Measurements from ENCODE around the gene RNPS1.

DNA sequence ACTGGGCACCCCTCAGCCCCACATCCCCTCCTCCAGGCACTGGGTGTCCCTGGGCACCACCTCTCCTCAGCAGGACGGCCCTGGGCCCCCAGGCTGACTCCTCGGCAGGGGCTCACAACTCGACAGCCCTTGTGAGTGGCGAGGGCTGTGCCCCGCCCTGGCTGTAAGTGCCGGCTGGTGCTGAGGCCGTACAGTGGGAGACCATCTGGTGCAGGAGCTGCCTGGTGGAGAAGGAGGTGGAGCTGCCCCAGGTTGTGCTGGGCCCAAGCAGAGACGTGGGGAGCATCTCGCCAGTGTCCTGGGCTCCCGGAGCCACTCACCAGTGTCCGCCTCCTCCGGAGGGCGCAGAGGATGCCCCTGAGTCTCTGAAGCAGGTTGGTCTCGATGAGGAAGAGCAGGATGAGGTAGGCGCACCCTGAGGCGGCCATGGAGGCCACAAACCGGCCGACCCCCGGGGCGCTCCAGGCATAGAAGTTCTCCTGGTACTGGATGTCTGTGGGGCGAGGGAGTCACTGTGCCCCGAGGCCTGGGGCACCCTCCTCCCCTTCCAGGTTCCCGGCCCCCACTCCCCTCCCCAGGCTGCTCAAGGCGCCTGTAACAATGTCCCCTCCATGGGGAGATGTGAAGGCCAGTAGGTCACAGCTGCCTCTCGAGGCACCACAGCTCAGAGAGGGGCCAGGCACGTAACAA lies 15.1 kb upstream of the RNPS1 start:
- TF ChIP-seq, protein P1, sequence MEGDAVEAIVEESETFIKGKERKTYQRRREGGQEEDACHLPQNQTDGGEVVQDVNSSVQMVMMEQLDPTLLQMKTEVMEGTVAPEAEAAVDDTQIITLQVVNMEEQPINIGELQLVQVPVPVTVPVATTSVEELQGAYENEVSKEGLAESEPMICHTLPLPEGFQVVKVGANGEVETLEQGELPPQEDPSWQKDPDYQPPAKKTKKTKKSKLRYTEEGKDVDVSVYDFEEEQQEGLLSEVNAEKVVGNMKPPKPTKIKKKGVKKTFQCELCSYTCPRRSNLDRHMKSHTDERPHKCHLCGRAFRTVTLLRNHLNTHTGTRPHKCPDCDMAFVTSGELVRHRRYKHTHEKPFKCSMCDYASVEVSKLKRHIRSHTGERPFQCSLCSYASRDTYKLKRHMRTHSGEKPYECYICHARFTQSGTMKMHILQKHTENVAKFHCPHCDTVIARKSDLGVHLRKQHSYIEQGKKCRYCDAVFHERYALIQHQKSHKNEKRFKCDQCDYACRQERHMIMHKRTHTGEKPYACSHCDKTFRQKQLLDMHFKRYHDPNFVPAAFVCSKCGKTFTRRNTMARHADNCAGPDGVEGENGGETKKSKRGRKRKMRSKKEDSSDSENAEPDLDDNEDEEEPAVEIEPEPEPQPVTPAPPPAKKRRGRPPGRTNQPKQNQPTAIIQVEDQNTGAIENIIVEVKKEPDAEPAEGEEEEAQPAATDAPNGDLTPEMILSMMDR (IDR thresholded peaks at IDR 0.05; ENCODE audit: insufficient read depth, low read length, poor library complexity, severe bottlenecking), result no peak
- TF ChIP-seq EZH2phosphoT487 (conservative IDR thresholded peaks at IDR 0.05; ENCODE audit: low read length), result no peak
